AML-193 (cell line): ENCODE results near the gene NCAN.
"Not testable (repeated sequence)": the region's sequence is repeated elsewhere in the genome, so short reads cannot be mapped to it uniquely, and the experiment has no call there.

Experiments used
- DNase-seq, 2 experiments: peaks; one replicate each; lab custom pipeline; 2025; lab: John Stamatoyannopoulos, UW

The NCAN gene

GRCh38 chr19:19224852-19225494 lies 13.2 kb downstream of the NCAN start:
- DNase-seq, result peak; percentile 40 to 54

- no peak for DNase-seq
Observed at GRCh38 chr19:19226204-19226603, 14.4 kb downstream of the NCAN start.

- no peak for DNase-seq
Observed at GRCh38 chr19:19226663-19227062, 14.9 kb downstream of the NCAN start.

GRCh38 chr19:19227217-19227616 lies 15.5 kb downstream of the NCAN start:
- DNase-seq, result no peak

- DNase-seq, result no peak
Observed at GRCh38 chr19:19229701-19230100, 17.9 kb downstream of the NCAN start.

- DNase-seq, result no peak
Observed at GRCh38 chr19:19230999-19231398, 19.2 kb downstream of the NCAN start.

- no peak for DNase-seq
Observed at GRCh38 chr19:19232261-19232721, 20.5 kb downstream of the NCAN start.

GRCh38 chr19:19234220-19234816 lies 22.6 kb downstream of the NCAN start:
- DNase-seq, result no peak

- no peak for DNase-seq
Observed at GRCh38 chr19:19236173-19236572, 24.4 kb downstream of the NCAN start.

GRCh38 chr19:19238126-19238894 lies 26.6 kb downstream of the NCAN start:
- no peak for DNase-seq

GRCh38 chr19:19239675-19240074 lies 27.9 kb downstream of the NCAN start:
- no peak for DNase-seq

GRCh38 chr19:19240476-19240875 lies 28.7 kb downstream of the NCAN start:
- DNase-seq, result no peak

GRCh38 chr19:19250196-19250801 lies 38.5 kb downstream of the NCAN start:
- no peak for DNase-seq

GRCh38 chr19:19253409-19253808 lies 41.7 kb downstream of the NCAN start:
- not testable (repeated sequence) for DNase-seq

- DNase-seq, result no peak
Observed at GRCh38 chr19:19256072-19256969, 44.6 kb downstream of the NCAN start.

GRCh38 chr19:19257137-19257536 lies 45.4 kb downstream of the NCAN start:
- no peak for DNase-seq

GRCh38 chr19:19257836-19258588 lies 46.3 kb downstream of the NCAN start:
- DNase-seq, result no peak

- DNase-seq, result no peak
Observed at GRCh38 chr19:19258589-19259338, 47.0 kb downstream of the NCAN start.

- DNase-seq, result no peak
Observed at GRCh38 chr19:19259741-19260140, 48.0 kb downstream of the NCAN start.
